Esophagus muscularis mucosa (tissue), 3 donors: ENCODE data around the gene PAGE5.

ENCODE experiments used
- POLR2A ChIP-seq: fragments of 450-650 bp; IDR thresholded peaks from one replicate; pipeline ENCODE4 v1.6.1; 2017; ENCODE audit warnings: antibody characterized with exemption, moderate library complexity, mild to moderate bottlenecking, low read depth
- TF ChIP-seq, protein P1 (sequence below), 3 experiments: fragments of 200-600 bp in 2 of 3; fragments of 450-650 bp in 1 of 3; sonication (generic) in 2 of 3; IDR thresholded peaks; one replicate each; pipeline ENCODE4 v1.5.1; 2017 to 2019; ENCODE audit warnings: antibody characterized with exemption in 3 of 3, mild to moderate bottlenecking in 2 of 3, moderate library complexity in 1 of 3

DNA sequence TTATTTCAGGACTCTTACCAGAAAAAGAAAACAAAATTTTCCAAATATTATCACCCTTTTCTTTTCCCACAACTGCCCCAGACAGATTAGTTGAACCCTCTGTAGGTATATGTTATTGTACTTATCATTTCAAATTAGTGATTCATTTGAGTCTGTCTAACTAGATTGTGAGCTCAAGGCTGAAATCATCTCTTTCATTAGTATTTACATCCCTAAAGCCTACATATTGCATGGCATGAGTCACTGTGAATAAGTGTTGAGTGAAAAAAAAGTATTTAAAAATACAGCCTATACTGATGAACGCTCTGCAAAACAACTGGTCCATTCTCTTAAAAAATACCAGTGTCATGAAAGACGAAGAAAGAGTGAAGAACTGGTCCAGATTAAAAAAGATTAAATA is 40.7 kb downstream of the PAGE5 start:
- TF ChIP-seq, protein P1, sequence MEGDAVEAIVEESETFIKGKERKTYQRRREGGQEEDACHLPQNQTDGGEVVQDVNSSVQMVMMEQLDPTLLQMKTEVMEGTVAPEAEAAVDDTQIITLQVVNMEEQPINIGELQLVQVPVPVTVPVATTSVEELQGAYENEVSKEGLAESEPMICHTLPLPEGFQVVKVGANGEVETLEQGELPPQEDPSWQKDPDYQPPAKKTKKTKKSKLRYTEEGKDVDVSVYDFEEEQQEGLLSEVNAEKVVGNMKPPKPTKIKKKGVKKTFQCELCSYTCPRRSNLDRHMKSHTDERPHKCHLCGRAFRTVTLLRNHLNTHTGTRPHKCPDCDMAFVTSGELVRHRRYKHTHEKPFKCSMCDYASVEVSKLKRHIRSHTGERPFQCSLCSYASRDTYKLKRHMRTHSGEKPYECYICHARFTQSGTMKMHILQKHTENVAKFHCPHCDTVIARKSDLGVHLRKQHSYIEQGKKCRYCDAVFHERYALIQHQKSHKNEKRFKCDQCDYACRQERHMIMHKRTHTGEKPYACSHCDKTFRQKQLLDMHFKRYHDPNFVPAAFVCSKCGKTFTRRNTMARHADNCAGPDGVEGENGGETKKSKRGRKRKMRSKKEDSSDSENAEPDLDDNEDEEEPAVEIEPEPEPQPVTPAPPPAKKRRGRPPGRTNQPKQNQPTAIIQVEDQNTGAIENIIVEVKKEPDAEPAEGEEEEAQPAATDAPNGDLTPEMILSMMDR (IDR thresholded peaks at IDR 0.05), result no peak
- TF ChIP-seq POLR2A, result no peak
